Small intestine (tissue), 7 donors: ENCODE measurements around the gene MYLK. TPM values are rescaled to one million over a fixed set of nuclear protein-coding genes. Genes with fewer than 3 reads are reported as not detected.

Source experiments
- DNase-seq, 2 donors: peaks; one replicate each; pipeline versions ENCODE4 v3.0.0 to v3.0.0-alpha.2; 2013
- FAIRE-seq: peaks from 2 replicates; lab custom pipeline; 2012; peaks lifted over from hg19 to GRCh38; lab: Jason Lieb, UNC
- H3K27ac ChIP-seq, 3 donors: one replicate each; pipeline ENCODE4 v1.5.1; 2013; ENCODE audit warnings: low read length in 2 of 3, mild to moderate bottlenecking in 2 of 3, control low read depth in 1 of 3, inconsistent platforms in 1 of 3, low read depth in 1 of 3, moderate library complexity in 1 of 3
- H3K27me3 ChIP-seq, 3 donors: one replicate each; pipeline ENCODE4 v1.6.1; 2013; ENCODE audit warnings: low read length in 3 of 3, inconsistent platforms in 1 of 3; ENCODE audit not compliant: control insufficient read depth in 3 of 3, insufficient read depth in 3 of 3
- H3K36me3 ChIP-seq, 3 donors: one replicate each; pipeline ENCODE4 v1.6.1; 2013; ENCODE audit warnings: low read length in 3 of 3, inconsistent platforms in 1 of 3, low read depth in 1 of 3, mild to moderate bottlenecking in 1 of 3, moderate library complexity in 1 of 3; ENCODE audit not compliant: control insufficient read depth in 3 of 3, insufficient read depth in 2 of 3
- H3K4me1 ChIP-seq, 3 donors: one replicate each; pipeline ENCODE4 v1.6.1; 2013; ENCODE audit warnings: low read length in 2 of 3, inconsistent platforms in 1 of 3, low read depth in 1 of 3, mild to moderate bottlenecking in 1 of 3, moderate library complexity in 1 of 3; ENCODE audit not compliant: control insufficient read depth in 3 of 3, insufficient read depth in 2 of 3
- H3K4me3 ChIP-seq, 3 donors: one replicate each; pipeline ENCODE4 v1.5.1; 2013; ENCODE audit warnings: low read length in 3 of 3, control low read depth in 1 of 3, inconsistent platforms in 1 of 3, low read depth in 1 of 3, mild to moderate bottlenecking in 1 of 3, moderate library complexity in 1 of 3
- H3K9me3 ChIP-seq, 2 donors: one replicate each; pipeline ENCODE4 v1.6.1; 2013; ENCODE audit warnings: low read depth in 1 of 2, low read length in 1 of 2; ENCODE audit not compliant: control insufficient read depth in 2 of 2, insufficient read depth in 1 of 2
- WGBS, 3 donors: extraction: QIAGEN DNeasy Blood & Tissue Kit; methylation state at CpG; one replicate each; pipeline ENCODE4 v1.1.7; 2013; 5-methylcytosine and 5-hydroxymethylcytosine counted together
- polyA plus RNA-seq, 4 donors: library from polyadenylated mRNA; stranded (reverse) in 3 of 4; unstranded in 1 of 4; fragments of 200-250 nt in 3 of 4; fragments of 120-200 nt in 1 of 4; gene quantifications; one replicate each; pipeline versions ENCODE4 v1.2.1 to v1.2.3, GENCODE V29; 2013
- donor health status: healthy with polysubstance abuse.
- donor health status: control.
- donor health status: control.
- donor health status: Bipolar disorder and iron deficiency.
- donor health status: healthy.

MYLK gene
- polyA plus RNA-seq, 4 donors, result 2.2 to 51.5 (median 24.5) TPM

DNA sequence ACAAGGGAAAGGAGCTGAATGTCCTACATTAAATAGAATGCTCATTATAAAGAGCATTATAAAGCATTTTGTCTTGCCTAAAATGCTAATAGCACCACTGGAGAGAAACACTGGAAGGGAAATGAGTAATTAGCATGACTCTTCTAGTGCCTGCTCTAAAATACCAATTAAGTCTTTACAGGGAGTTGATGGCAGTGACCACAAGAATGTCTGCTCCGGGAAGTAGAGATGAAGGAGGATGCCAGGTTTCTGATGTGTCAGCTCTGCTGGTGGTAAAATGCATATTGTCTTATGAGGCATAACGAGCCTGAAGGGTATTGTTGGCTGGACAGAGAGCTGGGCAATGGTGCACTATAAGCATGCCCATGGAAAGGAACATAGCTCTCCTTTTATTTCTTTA lies 49.5 kb downstream of the MYLK start:
- Histone ChIP-seq H3K4me3 (no peak overlapping the region), H3K9me3 (no peaks in the 10 kb centered on the region), H3K36me3 (no peaks in the 10 kb centered on the region), H3K4me1 (no peaks in the 10 kb centered on the region), H3K27ac (no peak overlapping the region), H3K27me3 (no peaks in the 10 kb centered on the region)
- no peak for FAIRE-seq
- DNase-seq, result no peak
- WGBS, 3 donors, result 62 to 76% (median 73%) methylated on average over 2 of the region's 2 CpGs

GRCh38 chr3:123833398-123833785 lies 50.7 kb downstream of the MYLK start:
- Histone ChIP-seq H3K9me3 (peaks cover 0 to 2% of the 10 kb centered on the region in 2 donors), H3K36me3 (no peaks in the 10 kb centered on the region), H3K4me3 (no peak overlapping the region), H3K4me1 (no peaks in the 10 kb centered on the region), H3K27ac (no peak overlapping the region), H3K27me3 (no peaks in the 10 kb centered on the region)
- DNase-seq, result no peak
- 35 to 63% (median 53%) methylated on average over 1 of the region's 1 CpG for WGBS, 3 donors
- FAIRE-seq, result no peak

GRCh38 chr3:123832692-123833397 lies 51.3 kb downstream of the MYLK start:
- peaks cover 0 to 2% of the 10 kb centered on the region in 2 donors for H3K9me3 ChIP-seq
- no peaks in the 10 kb centered on the region for H3K4me1 ChIP-seq
- H3K4me3 ChIP-seq, result no peak overlapping the region
- DNase-seq (no peak), FAIRE-seq (no peak)
- no peaks in the 10 kb centered on the region for H3K27me3 ChIP-seq
- no peaks in the 10 kb centered on the region for H3K36me3 ChIP-seq
- no peak overlapping the region for H3K27ac ChIP-seq
- WGBS, 3 donors, result 42 to 54% (median 42%) methylated on average over 3 of the region's 3 CpGs

GRCh38 chr3:123831420-123831819 lies 52.7 kb downstream of the MYLK start:
- Histone ChIP-seq H3K27ac (no peak overlapping the region), H3K27me3 (no peaks in the 10 kb centered on the region), H3K36me3 (no peaks in the 10 kb centered on the region), H3K9me3 (peaks cover 0 to 6% of the 10 kb centered on the region in 2 donors), H3K4me1 (no peaks in the 10 kb centered on the region), H3K4me3 (no peak overlapping the region)
- FAIRE-seq, result no peak
- DNase-seq, result no peak
- 61 to 79% (median 68%) methylated on average over 7 of the region's 7 CpGs for WGBS, 3 donors

DNA sequence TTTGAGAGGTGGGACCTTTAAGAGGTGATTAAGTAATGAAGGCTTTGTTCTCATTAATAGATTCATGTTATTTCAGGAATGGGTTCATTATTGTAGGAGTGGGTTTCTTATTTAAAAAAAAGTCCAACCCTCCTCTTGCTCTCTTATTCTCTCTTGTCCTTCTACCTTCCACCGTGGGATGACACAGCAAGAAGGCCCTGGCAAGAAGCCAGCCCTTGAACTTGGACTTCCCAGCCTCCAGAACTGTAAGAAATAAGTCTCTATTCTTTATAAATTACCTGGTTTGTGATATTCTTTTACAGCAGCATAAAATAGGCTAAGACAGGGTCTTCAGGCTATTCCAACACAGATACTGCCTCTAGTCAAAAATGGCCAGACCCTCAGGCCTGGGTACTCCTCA lies 62.2 kb downstream of the MYLK start:
- Histone ChIP-seq H3K27me3 (no peaks in the 10 kb centered on the region), H3K36me3 (no peaks in the 10 kb centered on the region), H3K9me3 (peaks cover 0 to 34% of the 10 kb centered on the region in 2 donors), H3K27ac (no peak overlapping the region), H3K4me1 (peaks cover 0 to 8% (median 0%) of the 10 kb centered on the region in 3 donors), H3K4me3 (no peak overlapping the region)
- DNase-seq (no peak), FAIRE-seq (no peak)
- 68 to 82% (median 82%) methylated on average over 1 of the region's 1 CpG for WGBS, 3 donors

GRCh38 chr3:123819949-123820348 lies 64.2 kb downstream of the MYLK start:
- 93 to 96% (median 94%) methylated on average over 1 of the region's 1 CpG for WGBS, 3 donors
- no peaks in the 10 kb centered on the region for H3K36me3 ChIP-seq
- peaks cover 0 to 8% (median 0%) of the 10 kb centered on the region in 3 donors for H3K4me1 ChIP-seq
- peaks cover 0 to 16% of the 10 kb centered on the region in 2 donors for H3K9me3 ChIP-seq
- no peak overlapping the region for H3K4me3 ChIP-seq
- no peak overlapping the region for H3K27ac ChIP-seq
- DNase-seq (no peak), FAIRE-seq (no peak)
- H3K27me3 ChIP-seq, result no peaks in the 10 kb centered on the region

DNA sequence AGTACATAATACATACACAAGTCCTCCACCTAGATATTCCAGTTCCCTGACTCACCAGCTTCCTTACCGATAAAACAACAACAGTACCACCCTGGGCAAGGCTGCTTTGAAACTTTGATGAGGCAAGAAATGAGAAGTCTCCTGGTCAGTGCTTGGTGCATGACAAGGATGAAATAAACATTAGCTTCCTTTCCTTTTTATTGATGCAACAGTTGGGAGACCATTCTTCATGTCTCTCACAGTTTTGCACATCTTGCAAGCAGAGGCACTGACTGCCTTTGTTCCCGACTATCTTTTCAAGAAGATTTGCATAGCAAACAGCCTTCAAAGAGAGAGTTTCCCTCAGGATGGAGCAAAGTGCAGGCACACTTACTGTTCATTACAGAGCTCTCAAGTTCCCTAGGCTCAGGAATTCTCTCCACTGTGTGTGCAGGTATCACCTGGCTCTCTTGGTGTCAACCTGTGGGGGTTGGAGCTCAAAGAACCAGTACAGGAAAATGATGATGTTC lies 65.2 kb downstream of the MYLK start:
- DNase-seq (peak in 1 of 2 donors; percentile 57), FAIRE-seq (no peak)
- Histone ChIP-seq H3K36me3 (no peaks in the 10 kb centered on the region), H3K27me3 (no peaks in the 10 kb centered on the region), H3K4me1 (peaks cover 0 to 8% (median 0%) of the 10 kb centered on the region in 3 donors), H3K9me3 (peaks cover 0 to 16% of the 10 kb centered on the region in 2 donors), H3K27ac (no peak overlapping the region), H3K4me3 (no peak overlapping the region)
- WGBS, 3 donors, result 17 to 51% (median 18%) methylated on average over 2 of the region's 2 CpGs

GRCh38 chr3:123818324-123818920 lies 65.7 kb downstream of the MYLK start:
- FAIRE-seq, result no peak
- 66 to 80% (median 75%) methylated on average over 5 of the region's 5 CpGs for WGBS, 3 donors
- H3K27ac ChIP-seq, result no peak overlapping the region
- no peaks in the 10 kb centered on the region for H3K36me3 ChIP-seq
- no peaks in the 10 kb centered on the region for H3K27me3 ChIP-seq
- H3K4me3 ChIP-seq, result no peak overlapping the region
- peaks cover 0 to 12% of the 10 kb centered on the region in 2 donors for H3K9me3 ChIP-seq
- DNase-seq, result no peak
- H3K4me1 ChIP-seq, result peaks cover 0 to 8% (median 0%) of the 10 kb centered on the region in 3 donors
